HepG2 (cell line): ENCODE results near the gene HDAC5. TPM values are rescaled to one million over a fixed set of nuclear protein-coding genes. Genes with fewer than 3 reads are reported as not detected.
A peak's percentile ranks its signal among the peaks of the same experiment; 100 is the strongest.

Experiments
- AGO2 ChIP-seq: fragments of 200-400 bp; formaldehyde crosslinking; optimal IDR thresholded peaks from 2 replicates; pipeline ENCODE3; 2017; ENCODE audit warnings: mild to moderate bottlenecking, low read depth, low read length, moderate library complexity
- BATF2 ChIP-seq: sonication (generic); formaldehyde crosslinking; IDR thresholded peaks from 2 replicates; pipeline ENCODE4 v1.8.0; 2022; ENCODE audit warnings: mild to moderate bottlenecking, missing genetic modification reagents, moderate library complexity
- BCL3 ChIP-seq: sonication (generic); formaldehyde crosslinking; IDR thresholded peaks from 2 replicates; pipeline ENCODE4 v1.5.1; 2020; ENCODE audit warnings: mild to moderate bottlenecking, missing genetic modification reagents, moderate library complexity
- HCFC1 ChIP-seq: fragments of 150-350 bp; IDR thresholded peaks from 2 replicates; pipeline ENCODE4 v1.6.1; 2014; ENCODE audit warnings: low read depth, low read length
- HNF1B ChIP-seq: sonication (generic); formaldehyde crosslinking; IDR thresholded peaks from 2 replicates; pipeline ENCODE4 v1.5.1; 2020; ENCODE audit warnings: mild to moderate bottlenecking, moderate library complexity, missing genetic modification reagents
- PAF1 ChIP-seq: IDR thresholded peaks from 2 replicates; pipeline ENCODE4 v1.6.1; 2016; ENCODE audit warnings: missing genetic modification reagents, missing compliant biosample characterization
- PRDM4 ChIP-seq: sonication (generic); formaldehyde crosslinking; IDR thresholded peaks from 2 replicates; pipeline ENCODE4 v1.9.0; 2021; ENCODE audit warnings: missing genetic modification reagents, borderline replicate concordance
- RARG ChIP-seq: sonication (generic); formaldehyde crosslinking; IDR thresholded peaks from 2 replicates; pipeline ENCODE4 v1.4.0; 2020; ENCODE audit warnings: low read depth, mild to moderate bottlenecking, missing genetic modification reagents
- SOX5 ChIP-seq: IDR thresholded peaks from 2 replicates; pipeline ENCODE4 v1.6.1; 2016; ENCODE audit warnings: borderline replicate concordance
- ZBTB42 ChIP-seq: sonication (generic); formaldehyde crosslinking; IDR thresholded peaks from 2 replicates; pipeline ENCODE4 v1.5.0; 2020; ENCODE audit warnings: mild to moderate bottlenecking, missing genetic modification reagents
- ZBTB43 ChIP-seq: sonication (generic); formaldehyde crosslinking; conservative IDR thresholded peaks from 2 replicates; pipeline ENCODE4 v1.4.0; 2020; ENCODE audit warnings: missing genetic modification reagents
- ZNF256 ChIP-seq: sonication (generic); formaldehyde crosslinking; conservative IDR thresholded peaks from 2 replicates; pipeline ENCODE4 v1.4.0; 2020; ENCODE audit warnings: missing genetic modification reagents
- ZNF709 ChIP-seq: sonication (generic); formaldehyde crosslinking; IDR thresholded peaks from 2 replicates; pipeline ENCODE4 v1.5.0; 2020; ENCODE audit warnings: mild to moderate bottlenecking, missing genetic modification reagents
- ZNF713 ChIP-seq: sonication (generic); formaldehyde crosslinking; IDR thresholded peaks from 2 replicates; pipeline ENCODE4 v1.4.0; 2020; ENCODE audit warnings: mild to moderate bottlenecking, missing genetic modification reagents
- ZNF75D ChIP-seq: sonication (generic); formaldehyde crosslinking; IDR thresholded peaks from 2 replicates; pipeline ENCODE4 v1.8.1; 2023; ENCODE audit warnings: missing genetic modification reagents, mild to moderate bottlenecking, borderline replicate concordance
- polyA plus RNA-seq, 8 experiments: library from polyadenylated mRNA; depleted of rRNA in 3 of 8; stranded (reverse) in 7 of 8; unstranded in 1 of 8; fragments of >200 nt; fragmentation: Illumina TruSeq in 4 of 8; extraction: Trizol in 4 of 8; gene quantifications; 2 replicates each; pipeline versions ENCODE4 v1.2.1 to v1.2.3, GENCODE V29; 2011 to 2016; ENCODE audit warnings: low read depth in 4 of 8, missing spikeins in 1 of 8, mixed read lengths in 1 of 8; ENCODE audit not compliant: insufficient read depth in 1 of 8
- total RNA-seq, 5 experiments: library from RNA; depleted of rRNA; stranded (reverse); fragments of >200 nt; fragmentation: Illumina TruSeq; extraction: Trizol; gene quantifications; 2 replicates each; pipeline ENCODE4 v1.2.3, GENCODE V29; 2016; ENCODE audit warnings: low read depth in 1 of 5
- TF ChIP-seq, protein P1 (sequence below): sonication (generic); formaldehyde crosslinking; IDR thresholded peaks from 2 replicates; pipeline ENCODE4 v1.4.0; 2020; ENCODE audit warnings: missing genetic modification reagents
- TF ChIP-seq, protein P2 (sequence below): sonication (generic); formaldehyde crosslinking; conservative IDR thresholded peaks from 2 replicates; pipeline ENCODE4 v1.4.0; 2020; ENCODE audit warnings: missing genetic modification reagents

The HDAC5 gene
- total and polyA plus RNA-seq, 2 of the 13 experiments (the other 11 are each of a cell fraction or from before 2014, with no cell fraction given): 46.4 to 85.4 TPM

GRCh38 chr17:44123356-44124117 is at the start of gene HDAC5 (continued):
- TF ChIP-seq PRDM4 (CRISPR knock-in tag) (no peak), SOX5 (CRISPR knock-in tag) (no peak; the same call in 1 of the 2 replicates), ZNF713 (CRISPR knock-in tag) (no peak), HCFC1 (no peak; the same call in 1 of the 2 replicates), HNF1B (peak; percentile 91), ZBTB42 (CRISPR knock-in tag) (no peak), RARG (peak; percentile 58; the same call in 1 of the 2 replicates), ZNF256 (CRISPR knock-in tag) (peak; percentile 64; the same call in 1 of the 2 replicates), BCL3 (no peak; the same call in 1 of the 2 replicates), ZBTB43 (CRISPR knock-in tag) (0 out of 2 replicates have a peak, but pooled peaks have one; percentile 45), ZNF75D (CRISPR knock-in tag) (no peak), ZNF709 (CRISPR knock-in tag) (no peak; the same call in 1 of the 2 replicates), BATF2 (CRISPR knock-in tag) (no peak), AGO2 (no peak), PAF1 (CRISPR knock-in tag) (no peak)
- TF ChIP-seq, protein P1, sequence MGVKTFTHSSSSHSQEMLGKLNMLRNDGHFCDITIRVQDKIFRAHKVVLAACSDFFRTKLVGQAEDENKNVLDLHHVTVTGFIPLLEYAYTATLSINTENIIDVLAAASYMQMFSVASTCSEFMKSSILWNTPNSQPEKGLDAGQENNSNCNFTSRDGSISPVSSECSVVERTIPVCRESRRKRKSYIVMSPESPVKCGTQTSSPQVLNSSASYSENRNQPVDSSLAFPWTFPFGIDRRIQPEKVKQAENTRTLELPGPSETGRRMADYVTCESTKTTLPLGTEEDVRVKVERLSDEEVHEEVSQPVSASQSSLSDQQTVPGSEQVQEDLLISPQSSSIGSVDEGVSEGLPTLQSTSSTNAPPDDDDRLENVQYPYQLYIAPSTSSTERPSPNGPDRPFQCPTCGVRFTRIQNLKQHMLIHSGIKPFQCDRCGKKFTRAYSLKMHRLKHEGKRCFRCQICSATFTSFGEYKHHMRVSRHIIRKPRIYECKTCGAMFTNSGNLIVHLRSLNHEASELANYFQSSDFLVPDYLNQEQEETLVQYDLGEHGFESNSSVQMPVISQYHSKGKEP (CRISPR knock-in tag): no peak
- TF ChIP-seq, protein P2, sequence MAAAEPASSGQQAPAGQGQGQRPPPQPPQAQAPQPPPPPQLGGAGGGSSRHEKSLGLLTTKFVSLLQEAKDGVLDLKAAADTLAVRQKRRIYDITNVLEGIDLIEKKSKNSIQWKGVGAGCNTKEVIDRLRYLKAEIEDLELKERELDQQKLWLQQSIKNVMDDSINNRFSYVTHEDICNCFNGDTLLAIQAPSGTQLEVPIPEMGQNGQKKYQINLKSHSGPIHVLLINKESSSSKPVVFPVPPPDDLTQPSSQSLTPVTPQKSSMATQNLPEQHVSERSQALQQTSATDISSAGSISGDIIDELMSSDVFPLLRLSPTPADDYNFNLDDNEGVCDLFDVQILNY (CRISPR knock-in tag): no peak
